GM21390 (cell line): ENCODE measurements around the gene TLCD3B.
A peak's percentile ranks its signal among the peaks of the same experiment; 100 is the strongest.

Experiments used
- ATAC-seq: cut with Tn5 transposase; IDR thresholded peaks from one replicate; pipeline ENCODE4 v1.9.1; 2021; ENCODE audit not compliant: unreplicated experiment

Gene TLCD3B

DNA sequence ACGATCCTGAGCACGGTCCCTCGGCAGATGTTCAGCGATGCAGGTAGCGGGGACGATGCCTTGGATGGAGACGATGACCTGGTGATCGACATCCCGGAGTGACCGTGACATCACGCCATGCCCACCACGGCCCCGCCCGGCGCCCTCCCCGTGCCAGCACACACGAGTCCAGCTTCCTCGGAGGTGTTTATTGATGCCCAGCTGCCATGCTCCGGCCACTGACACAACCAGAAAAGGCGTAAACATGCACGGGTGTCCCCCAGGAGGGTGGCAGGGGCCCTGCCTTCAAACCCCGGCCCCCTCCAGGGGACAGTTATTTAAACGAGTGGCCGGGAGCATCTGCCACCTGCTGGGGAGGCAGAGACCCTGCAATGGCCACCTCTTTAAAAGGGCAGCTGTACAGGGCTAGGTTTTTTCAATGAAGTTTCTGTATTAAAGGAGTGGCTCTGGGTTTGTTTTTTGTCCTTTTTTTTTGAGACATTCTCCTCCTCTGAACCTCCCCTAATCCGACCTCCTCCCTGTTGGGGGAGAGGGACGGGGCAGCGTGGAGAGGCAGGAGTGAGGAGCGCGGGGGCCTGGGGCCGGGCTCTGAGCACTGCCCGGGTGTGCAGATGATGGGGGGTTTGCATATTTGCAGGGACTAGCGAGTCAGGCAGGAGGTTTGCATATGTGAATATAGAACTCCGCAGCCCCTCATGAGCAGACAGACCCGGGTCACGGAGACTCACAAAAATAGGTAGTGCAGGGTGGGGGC, 25.6 kb downstream of the TLCD3B start:
- no peak for ATAC-seq

- ATAC-seq, result no peak
These were observed 26.2 kb downstream of the TLCD3B start for GRCh38 chr16:30004811-30005242.

- ATAC-seq, result no peak
These were observed 26.7 kb downstream of the TLCD3B start for GRCh38 chr16:30004424-30004776.

- no peak for ATAC-seq
These were observed 27.2 kb downstream of the TLCD3B start for GRCh38 chr16:30003670-30004423.

GRCh38 chr16:30002614-30003346, 28.3 kb downstream of the TLCD3B start:
- ATAC-seq, result no peak

DNA sequence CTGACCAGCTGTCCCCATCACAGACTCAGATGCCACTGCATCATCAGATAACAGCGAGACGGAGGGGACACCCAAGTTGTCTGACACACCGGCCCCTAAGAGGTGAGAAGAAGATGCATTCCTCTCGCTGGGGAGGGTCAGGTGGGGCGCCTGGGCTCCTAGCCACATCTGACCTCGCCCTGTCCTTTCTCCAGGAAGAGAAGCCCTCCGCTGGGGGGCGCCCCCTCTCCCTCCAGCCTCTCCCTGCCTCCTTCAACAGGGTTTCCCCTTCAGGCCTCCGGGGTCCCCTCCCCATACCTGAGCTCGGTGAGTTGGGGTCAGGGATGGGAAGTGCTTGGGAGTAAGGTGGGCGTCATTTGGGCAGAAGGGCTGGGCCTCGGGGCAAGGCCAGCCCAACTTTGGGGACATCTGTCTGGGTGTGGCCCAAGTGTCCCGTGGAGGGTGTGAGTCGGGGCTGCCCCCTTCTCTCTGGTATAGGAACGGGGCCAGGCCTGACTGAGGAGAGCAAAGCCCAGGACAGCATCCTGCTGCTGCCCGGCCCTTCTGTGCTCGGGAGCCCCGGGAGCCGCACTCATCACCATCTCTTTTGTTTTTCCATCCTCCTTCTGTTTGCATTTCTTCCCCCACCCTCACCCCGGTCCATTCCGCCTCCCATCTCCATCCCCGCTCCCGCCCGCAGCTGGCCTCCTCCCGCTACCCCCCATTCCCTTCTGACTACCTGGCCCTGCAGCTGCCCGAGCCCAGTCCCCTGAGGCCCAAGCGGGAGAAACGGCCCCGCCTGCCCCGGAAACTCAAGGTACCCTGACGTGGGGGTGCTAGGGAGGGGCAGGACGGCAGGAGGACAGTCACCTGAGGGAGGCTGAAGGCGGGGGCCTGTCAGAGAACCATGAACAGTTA, 30.1 kb downstream of the TLCD3B start:
- ATAC-seq, result no peak

GRCh38 chr16:29999605-30000004, 31.5 kb downstream of the TLCD3B start:
- no peak for ATAC-seq

DNA sequence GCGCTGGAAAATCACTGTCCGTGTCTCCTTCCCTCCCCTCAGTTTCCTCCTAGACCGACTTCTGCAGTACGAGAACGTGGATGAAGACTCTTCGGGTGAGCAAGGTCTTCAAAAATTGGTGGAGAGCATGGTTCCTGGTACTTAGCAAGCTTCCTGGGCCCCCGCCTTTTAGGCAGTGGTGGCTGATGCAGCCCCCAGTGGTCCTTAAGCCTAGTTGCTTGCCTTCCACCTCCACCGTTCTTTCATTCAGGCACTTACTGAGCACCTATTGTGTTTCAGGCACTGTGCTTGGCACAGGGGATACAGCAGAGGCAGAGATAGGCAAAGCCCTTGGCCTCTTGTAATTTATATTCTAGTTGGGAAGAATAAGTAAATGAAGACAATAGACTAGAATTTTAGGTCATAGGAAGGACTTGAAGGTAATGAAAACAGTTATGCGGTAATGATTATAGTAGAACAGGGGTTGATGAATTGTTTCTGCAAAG, 34.3 kb downstream of the TLCD3B start:
- ATAC-seq, result no peak

GRCh38 chr16:29995911-29996765, 34.9 kb downstream of the TLCD3B start, which contains the start of gene INO80E:
INO80E (plus strand) TSS chr16:29996241; CDS start chr16:29996311, 70 bp downstream.
- peak; percentile 81 for ATAC-seq

- peak; percentile 40 for ATAC-seq
These were observed 35.7 kb downstream of the TLCD3B start, which contains the start of gene HIRIP3 for GRCh38 chr16:29995324-29995910. HIRIP3 (minus strand) TSS chr16:29995617; CDS start chr16:29995605, 12 bp downstream.

DNA sequence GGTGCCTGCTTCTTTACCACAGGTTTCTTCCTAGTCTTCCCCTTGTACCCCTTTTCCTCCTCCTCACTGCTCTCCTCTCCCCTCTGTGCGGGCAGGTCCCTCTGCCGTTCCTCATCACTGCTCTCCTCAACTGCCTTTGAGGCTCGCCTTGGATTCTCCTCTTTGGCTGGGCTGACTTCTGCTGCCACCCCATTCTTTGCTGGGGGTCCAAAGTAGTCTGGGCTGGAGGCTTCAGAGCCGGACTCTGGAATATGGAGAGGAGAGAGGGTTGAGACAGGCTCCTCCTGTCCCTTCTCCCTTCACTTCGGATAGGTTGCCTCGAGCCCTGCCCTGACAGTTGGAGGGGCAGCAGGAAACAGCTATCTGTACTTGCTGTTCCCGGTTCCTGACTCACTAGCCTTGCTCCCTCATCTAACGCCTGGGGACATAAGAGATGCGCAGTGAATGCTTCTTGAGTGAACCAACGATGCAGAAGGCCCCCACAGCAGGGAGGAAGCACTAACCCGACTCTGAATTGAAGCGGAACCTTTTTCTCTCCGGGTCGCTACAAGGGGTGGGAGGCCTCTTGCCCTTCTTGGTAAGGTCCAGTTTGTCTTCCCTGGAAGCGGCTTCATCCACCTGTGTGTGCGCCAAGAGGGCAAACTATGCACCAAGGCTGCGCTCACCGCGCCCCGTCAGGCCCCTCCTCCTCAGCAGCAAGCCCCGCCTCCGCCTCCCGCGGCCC, 36.3 kb downstream of the TLCD3B start:
- ATAC-seq, result peak; percentile 38

DNA sequence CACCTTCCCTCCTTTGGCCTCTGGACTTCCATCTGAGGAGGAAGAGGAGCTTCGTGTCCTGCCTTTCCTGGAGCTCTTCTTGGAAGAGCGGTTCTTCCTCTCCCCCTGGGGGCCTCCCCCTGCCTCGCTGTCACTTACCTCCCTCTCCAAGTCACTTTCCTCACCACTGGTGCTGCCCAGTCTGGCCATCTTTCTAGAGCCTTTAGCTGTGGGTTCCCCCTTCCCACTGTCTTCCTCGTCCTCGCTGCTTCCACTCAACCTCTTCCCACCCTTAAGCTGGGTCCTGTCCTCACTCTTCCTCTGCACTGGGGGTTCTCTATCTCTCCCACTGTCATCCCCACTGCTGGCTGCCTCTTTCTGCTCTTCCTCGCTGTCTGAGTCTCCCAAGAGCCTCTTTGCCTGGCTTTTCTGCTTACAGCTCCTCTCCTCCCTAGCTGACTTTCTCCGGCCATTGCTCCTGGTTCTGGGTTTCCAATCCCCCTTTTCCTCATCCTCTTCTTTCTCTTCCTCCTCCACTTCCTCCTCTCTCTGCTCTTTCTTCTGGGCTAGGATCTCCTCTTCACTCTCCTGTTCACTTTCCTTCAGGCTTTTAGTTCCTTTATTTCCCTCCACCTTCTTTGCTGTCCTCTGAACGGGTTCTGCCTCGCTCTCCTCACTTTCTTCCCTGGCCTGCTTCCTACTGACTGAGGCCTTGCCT, 37.0 kb downstream of the TLCD3B start:
- no peak for ATAC-seq

DNA sequence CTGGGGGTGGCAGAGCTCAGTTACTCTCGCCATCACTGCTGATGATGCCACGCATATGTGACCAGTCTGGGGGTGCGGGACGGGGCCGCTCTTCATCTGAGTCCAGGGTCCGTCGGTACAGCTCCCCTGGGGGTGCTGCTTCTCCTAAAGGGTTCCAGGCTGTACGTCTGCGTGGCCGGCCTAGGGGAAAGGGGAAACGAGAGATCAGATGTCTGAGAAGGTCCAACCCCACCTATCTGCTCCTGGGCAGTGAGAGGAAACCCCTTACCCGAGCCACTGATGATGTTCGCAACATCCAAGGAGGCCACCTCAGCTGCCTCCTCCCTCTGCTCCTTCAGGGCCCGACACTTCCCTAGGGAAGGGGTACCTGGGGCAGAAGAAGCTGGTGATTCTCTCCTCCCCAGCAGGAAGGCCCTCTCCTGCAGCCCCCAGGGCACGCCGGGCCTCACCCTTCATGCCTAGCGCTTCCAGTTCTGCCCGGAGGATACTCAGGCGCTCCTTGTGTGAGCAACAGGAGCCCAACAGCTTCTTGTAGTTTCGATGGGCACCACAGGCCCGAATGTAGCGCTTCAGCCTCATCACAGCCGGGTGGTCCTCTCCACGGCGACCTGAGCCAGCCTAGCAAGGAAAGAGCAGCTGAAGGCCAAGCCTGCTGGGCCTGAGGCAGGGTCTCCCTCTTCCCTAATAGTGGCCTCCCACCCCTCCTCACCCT, 37.7 kb downstream of the TLCD3B start:
- ATAC-seq, result no peak

DNA sequence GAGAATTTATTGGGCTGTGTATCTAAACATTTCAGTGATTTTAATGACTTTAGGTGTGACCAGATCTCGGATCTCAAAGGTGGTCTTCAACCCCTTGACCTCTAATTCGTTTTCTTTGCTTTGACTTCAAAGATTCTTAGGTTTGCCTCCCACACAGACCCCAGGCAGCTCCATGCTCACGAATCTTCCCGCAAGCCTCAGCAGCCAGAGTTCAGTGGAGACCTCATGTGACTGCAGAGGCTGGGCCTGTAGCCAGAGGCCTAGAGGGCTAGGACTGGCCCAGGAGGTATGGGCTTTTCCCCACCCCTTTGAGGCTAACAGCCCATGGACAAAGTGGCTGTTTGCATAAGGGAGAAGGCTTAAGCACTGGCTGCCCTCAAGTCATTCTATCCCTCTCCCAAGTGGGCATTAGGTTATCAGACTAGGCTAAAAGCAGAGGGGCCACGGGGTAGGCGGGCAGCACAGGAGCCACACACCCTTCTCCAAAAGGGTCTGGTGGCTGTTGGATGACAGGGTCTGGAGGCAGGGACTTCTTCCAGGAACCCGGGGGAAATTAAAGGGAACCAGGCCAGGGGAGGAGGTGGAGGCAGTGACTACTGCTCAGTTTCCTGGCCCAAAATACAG, 38.6 kb downstream of the TLCD3B start:
- ATAC-seq, result no peak

- ATAC-seq, result no peak
These were observed 39.5 kb downstream of the TLCD3B start for GRCh38 chr16:29991571-29991904.

DNA sequence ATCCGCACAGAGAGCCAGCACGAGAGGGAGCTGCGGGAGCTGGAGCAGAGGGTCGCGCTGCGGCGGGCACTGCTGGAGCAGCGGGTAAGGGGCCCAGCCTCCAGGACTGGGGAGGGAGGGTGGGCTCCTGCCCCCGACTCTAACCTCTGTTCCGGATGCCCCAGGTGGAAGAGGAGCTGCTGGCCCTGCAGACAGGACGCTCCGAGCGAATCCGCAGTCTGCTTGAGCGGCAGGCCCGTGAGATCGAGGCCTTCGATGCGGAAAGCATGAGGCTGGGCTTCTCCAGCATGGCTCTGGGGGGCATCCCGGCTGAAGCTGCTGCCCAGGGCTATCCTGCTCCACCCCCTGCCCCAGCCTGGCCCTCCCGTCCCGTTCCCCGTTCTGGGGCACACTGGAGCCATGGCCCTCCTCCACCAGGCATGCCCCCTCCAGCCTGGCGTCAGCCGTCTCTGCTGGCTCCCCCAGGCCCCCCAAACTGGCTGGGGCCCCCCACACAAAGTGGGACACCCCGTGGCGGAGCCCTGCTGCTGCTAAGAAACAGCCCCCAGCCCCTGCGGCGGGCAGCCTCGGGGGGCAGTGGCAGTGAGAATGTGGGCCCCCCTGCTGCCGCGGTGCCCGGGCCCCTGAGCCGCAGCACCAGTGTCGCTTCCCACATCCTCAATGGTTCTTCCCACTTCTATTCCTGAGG, 40.0 kb downstream of the TLCD3B start:
- no peak for ATAC-seq
